GM12801 (cell line): ENCODE results near the gene OR8D1.

Experiments
- CTCF ChIP-seq: IDR thresholded peaks from one replicate; pipeline ENCODE4 v1.5.1; 2011; ENCODE audit warnings: control low read depth; ENCODE audit not compliant: insufficient read length; ENCODE audit errors: extremely low read depth

Gene OR8D1

GRCh38 chr11:124294687-124295086, 19.1 kb downstream of the OR8D1 start:
- TF ChIP-seq CTCF = no peak

GRCh38 chr11:124285610-124286344, 28.0 kb downstream of the OR8D1 start:
- no peak for TF ChIP-seq CTCF

GRCh38 chr11:124278261-124278660, 35.5 kb downstream of the OR8D1 start:
- no peak for TF ChIP-seq CTCF

GRCh38 chr11:124277804-124278203, 35.9 kb downstream of the OR8D1 start:
- no peak for TF ChIP-seq CTCF

GRCh38 chr11:124277207-124277606, 36.5 kb downstream of the OR8D1 start:
- TF ChIP-seq CTCF = no peak

GRCh38 chr11:124276081-124276480, 37.7 kb downstream of the OR8D1 start:
- TF ChIP-seq CTCF = no peak

- TF ChIP-seq CTCF = no peak
These were observed 39.7 kb downstream of the OR8D1 start for GRCh38 chr11:124274000-124274399.

- TF ChIP-seq CTCF = no peak
These were observed 57.7 kb downstream of the OR8D1 start, which contains the start of gene OR8G5 for GRCh38 chr11:124256076-124256475. TSS of gene OR8G5 (plus strand) at chr11:124256376. CDS start at chr11:124264932, 8,556 bp downstream.
